ENCODE measurements around the gene TEKTIP1. TPM values are rescaled to one million over a fixed set of nuclear protein-coding genes. Genes with fewer than 3 reads are reported as not detected.
A peak's percentile ranks its signal among the peaks of the same experiment; 100 is the strongest.

TEKTIP1 gene
- total RNA-seq, 4 donors from 2014 or later: 1.2 to 3.3 (median 1.9) TPM; not detected in 1

DNA sequence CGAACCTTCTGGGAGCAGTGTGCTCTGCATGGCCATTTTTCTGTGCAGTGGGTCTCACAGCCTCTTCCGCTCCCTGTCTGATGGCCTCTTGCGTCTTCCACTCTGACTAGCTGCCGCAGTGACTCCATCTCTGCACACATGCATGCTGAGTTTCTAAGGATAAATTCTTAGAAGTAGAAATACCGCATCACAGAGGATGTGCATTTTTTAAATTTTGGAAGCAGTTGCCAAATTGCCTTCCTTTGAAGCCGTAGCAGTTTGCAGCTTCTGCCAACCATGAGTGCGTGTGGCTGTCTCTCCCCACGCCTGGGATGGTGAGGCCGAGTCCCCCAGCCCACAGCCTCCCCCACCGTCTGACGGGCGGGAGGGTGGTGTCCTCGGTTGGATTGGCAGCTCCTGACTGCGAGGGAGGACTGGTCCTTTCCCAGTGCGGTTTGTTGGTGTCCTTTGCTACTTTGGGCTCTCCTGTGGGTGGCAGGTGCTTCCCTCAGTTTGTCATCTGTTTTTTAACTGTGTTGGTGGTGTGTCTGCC lies 23.0 kb upstream of the TEKTIP1 start:
- H3K4me3 ChIP-seq (replicated peaks in 1 of 3): no peak overlapping the region
- no peak overlapping the region for H3K27ac ChIP-seq
- no peak for DNase-seq
- H3K27me3 ChIP-seq: no peaks in the 10 kb centered on the region
- H3K36me3 ChIP-seq: no peaks in the 10 kb centered on the region
- H3K9me3 ChIP-seq: no peaks in the 10 kb centered on the region
- TF ChIP-seq, protein P1, sequence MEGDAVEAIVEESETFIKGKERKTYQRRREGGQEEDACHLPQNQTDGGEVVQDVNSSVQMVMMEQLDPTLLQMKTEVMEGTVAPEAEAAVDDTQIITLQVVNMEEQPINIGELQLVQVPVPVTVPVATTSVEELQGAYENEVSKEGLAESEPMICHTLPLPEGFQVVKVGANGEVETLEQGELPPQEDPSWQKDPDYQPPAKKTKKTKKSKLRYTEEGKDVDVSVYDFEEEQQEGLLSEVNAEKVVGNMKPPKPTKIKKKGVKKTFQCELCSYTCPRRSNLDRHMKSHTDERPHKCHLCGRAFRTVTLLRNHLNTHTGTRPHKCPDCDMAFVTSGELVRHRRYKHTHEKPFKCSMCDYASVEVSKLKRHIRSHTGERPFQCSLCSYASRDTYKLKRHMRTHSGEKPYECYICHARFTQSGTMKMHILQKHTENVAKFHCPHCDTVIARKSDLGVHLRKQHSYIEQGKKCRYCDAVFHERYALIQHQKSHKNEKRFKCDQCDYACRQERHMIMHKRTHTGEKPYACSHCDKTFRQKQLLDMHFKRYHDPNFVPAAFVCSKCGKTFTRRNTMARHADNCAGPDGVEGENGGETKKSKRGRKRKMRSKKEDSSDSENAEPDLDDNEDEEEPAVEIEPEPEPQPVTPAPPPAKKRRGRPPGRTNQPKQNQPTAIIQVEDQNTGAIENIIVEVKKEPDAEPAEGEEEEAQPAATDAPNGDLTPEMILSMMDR (IDR thresholded peaks at IDR 0.05): no peak
- TF ChIP-seq POLR2A (IDR thresholded peaks at IDR 0.05): no peak
- intact Hi-C loops (cut with DNase I): no loop called here
- H3K4me1 ChIP-seq: peaks cover 0 to 9% of the 10 kb centered on the region in 2 donors
- 82 to 86% methylated on average over 13 to 15 of the region's 15 CpGs for WGBS, 2 donors

DNA sequence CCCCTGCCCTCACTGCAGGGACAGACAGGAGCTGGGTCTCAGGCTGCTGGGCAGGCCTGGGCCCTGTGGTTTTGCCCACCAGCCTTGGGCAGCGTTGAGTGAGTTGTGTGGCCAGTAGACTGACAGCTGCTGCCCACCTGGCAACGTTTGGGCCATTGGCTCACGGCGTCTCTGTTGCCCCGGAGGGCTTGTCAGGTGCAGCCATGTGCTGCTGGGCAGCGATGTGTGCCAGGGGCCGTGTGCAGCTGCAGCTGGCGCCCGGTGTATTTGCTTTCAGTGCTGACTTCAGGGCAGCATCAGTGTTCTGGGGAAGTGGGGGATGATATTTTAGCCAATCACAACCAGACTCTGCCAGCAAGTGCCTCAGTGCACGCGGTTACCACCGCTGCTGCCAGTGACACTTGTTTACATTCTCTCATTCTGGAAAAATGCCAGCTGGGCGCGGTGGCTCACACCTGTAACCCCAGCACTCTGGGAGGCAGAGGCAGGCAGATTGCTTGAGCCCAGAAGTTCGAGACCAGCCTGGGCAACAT lies 22.2 kb upstream of the TEKTIP1 start:
- WGBS, 2 donors: 69 to 74% methylated on average over 6 to 15 of the region's 15 CpGs
- intact Hi-C loops (cut with DNase I): no loop called here
- Histone ChIP-seq H3K36me3 (no peaks in the 10 kb centered on the region), H3K27me3 (no peaks in the 10 kb centered on the region), H3K27ac (no peak overlapping the region), H3K9me3 (no peaks in the 10 kb centered on the region), H3K4me3 (replicated peaks in 1 of 3) (no peak overlapping the region), H3K4me1 (peaks cover 0 to 9% of the 10 kb centered on the region in 2 donors)
- DNase-seq: peak in 1 of 2 donors; percentile 16
- TF ChIP-seq, protein P1 (IDR thresholded peaks at IDR 0.05): no peak
- TF ChIP-seq POLR2A (IDR thresholded peaks at IDR 0.05): no peak

DNA sequence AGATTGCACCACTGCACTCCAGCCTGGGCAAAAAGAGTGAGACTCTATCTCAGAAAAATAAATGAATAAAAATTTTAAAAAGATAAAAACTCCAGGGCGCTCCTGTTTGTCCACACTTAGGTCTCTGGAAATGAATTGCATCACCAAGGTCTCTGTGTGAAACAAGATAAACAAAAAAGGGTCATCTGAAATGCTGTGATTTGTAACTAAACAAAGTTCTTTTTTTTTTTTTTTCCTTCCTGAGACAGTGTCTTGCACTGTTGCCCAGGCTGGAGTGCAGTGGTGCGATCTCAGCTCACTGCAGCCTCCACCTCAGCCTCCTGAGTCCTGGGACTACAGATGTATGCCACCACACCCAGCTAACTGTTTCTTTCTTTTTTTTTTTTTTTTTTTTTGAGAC lies 21.3 kb upstream of the TEKTIP1 start:
- no peak overlapping the region for H3K27ac ChIP-seq
- TF ChIP-seq POLR2A (IDR thresholded peaks at IDR 0.05): no peak
- TF ChIP-seq, protein P1 (IDR thresholded peaks at IDR 0.05): no peak
- no peaks in the 10 kb centered on the region for H3K27me3 ChIP-seq
- peaks cover 0 to 9% of the 10 kb centered on the region in 2 donors for H3K4me1 ChIP-seq
- DNase-seq: no peak
- no peak overlapping the region for H3K4me3 ChIP-seq (replicated peaks in 1 of 3)
- H3K36me3 ChIP-seq: peaks cover 0 to under 1% of the 10 kb centered on the region in 2 donors
- intact Hi-C loops (cut with DNase I): no loop called here
- no peaks in the 10 kb centered on the region for H3K9me3 ChIP-seq
- 90 to 94% methylated on average over 2 of the region's 2 CpGs for WGBS, 2 donors

DNA sequence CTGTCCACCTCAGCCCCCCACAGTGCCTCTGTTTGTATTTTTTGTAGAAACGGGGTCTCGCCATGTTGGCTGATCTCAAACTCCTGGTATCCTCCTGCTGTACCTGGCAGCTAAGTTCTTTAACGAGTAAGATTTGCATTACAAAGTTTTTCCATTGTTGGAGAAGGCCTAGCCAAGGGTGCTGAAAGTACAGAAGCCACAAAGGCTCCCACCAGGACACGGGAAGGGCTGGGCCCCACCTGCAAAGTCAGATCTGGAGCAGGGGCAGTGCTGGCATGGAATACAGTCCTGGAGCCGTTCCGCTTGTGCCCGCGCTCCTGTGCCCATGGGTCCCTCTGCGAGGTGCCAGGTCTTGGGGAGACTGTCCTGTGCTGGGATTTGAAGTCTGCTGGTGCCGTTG lies 20.7 kb upstream of the TEKTIP1 start:
- peaks cover 0 to 9% of the 10 kb centered on the region in 2 donors for H3K4me1 ChIP-seq
- no peak for TF ChIP-seq POLR2A (IDR thresholded peaks at IDR 0.05)
- TF ChIP-seq, protein P1 (IDR thresholded peaks at IDR 0.05): no peak
- no peak for DNase-seq

DNA sequence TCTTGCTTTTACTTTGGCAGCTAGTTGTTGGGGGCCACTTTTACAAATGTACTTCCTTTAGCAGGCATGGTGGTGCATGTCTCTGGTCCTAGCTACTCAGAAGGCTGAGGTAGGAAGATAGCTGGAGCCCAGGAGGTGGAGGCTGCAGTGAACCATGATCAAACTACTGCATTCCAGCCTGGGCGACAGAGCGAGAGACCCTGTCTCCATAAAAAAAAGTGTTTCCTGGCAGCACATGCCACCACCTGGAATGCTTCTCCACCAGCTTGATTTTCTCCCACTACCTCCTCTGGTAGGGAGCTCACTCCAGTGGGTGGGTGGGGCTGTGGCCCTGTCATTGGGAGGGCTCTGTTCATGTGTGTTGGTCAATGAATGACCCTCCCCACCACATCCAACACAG lies 20.3 kb upstream of the TEKTIP1 start:
- intact Hi-C loops (cut with DNase I): no loop called here
- peaks cover 4 to 10% of the 10 kb centered on the region in 2 donors for H3K36me3 ChIP-seq
- peaks cover 0 to 9% of the 10 kb centered on the region in 2 donors for H3K4me1 ChIP-seq
- no peaks in the 10 kb centered on the region for H3K9me3 ChIP-seq
- no peaks in the 10 kb centered on the region for H3K27me3 ChIP-seq
- WGBS, 2 donors: 50 to 62% methylated on average over 2 of the region's 2 CpGs
- TF ChIP-seq, protein P1 (IDR thresholded peaks at IDR 0.05): no peak
- TF ChIP-seq POLR2A (IDR thresholded peaks at IDR 0.05): no peak
- no peak for DNase-seq
- H3K4me3 ChIP-seq (replicated peaks in 1 of 3): no peak overlapping the region
- H3K27ac ChIP-seq: no peak overlapping the region

More for the DNA sequence above, 20.7 kb upstream of the TEKTIP1 start:
- Histone ChIP-seq H3K4me3 (replicated peaks in 1 of 3) (no peak overlapping the region), H3K27me3 (no peaks in the 10 kb centered on the region), H3K36me3 (peaks cover 0 to 6% of the 10 kb centered on the region in 2 donors), H3K27ac (no peak overlapping the region), H3K9me3 (no peaks in the 10 kb centered on the region)
- intact Hi-C loops (cut with DNase I): no loop called here
- WGBS, 2 donors: 77 to 79% methylated on average over 9 to 10 of the region's 10 CpGs
